ENCODE data around the gene ZNF567.

ZNF567 gene

DNA sequence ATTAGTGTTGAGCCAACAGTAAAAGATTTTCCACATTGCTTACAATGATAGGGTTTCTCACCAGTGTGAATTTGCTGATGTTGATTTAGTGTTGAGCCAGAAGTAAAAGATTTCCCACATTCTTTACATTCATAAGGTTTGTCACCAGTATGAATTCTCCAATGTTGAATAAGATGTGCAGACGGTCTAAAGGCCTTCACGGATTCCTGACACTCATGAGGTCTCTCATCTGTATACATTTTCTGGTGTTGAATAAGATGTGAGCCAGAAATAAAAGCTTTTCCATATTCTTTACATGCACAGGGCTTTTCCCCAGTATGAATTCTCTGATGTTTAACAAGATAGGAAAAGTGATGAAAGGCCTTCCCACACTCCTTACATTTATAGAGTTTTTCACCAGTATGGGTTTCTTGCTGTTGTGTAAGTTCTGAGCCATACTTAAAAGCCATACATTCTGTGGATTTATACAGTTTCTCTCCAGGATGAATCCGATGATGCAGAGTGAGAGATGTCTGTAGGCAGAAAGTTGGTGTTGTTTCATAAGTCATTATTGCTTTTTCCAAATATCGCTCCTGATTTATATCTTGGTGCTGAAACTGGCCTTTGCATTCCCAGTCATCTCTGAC is 62.8 kb downstream of the ZNF567 start:
- DNase-seq (ENCODE audit: low read depth in 2 of 2) = no peak
